Right ventricle myocardium superior (tissue), 1 donor: ENCODE data around the gene OPRM1. TPM values are rescaled to one million over a fixed set of nuclear protein-coding genes. Genes with fewer than 3 reads are reported as not detected.

Experiments
- ATAC-seq: fragments of 200-7000 bp; cut with Tn5 transposase; one replicate; pipeline ENCODE4 v1.9.1; 2020; ENCODE audit warnings: mild to moderate bottlenecking; ENCODE audit not compliant: poor library complexity
- DNase-seq: peaks from one replicate; pipeline ENCODE4 v3.0.0-alpha.2; 2020
- intact Hi-C: fragments of 100-400 bp; cut with DNase I; formaldehyde crosslinking; loops from one replicate; pipeline ENCODE4 v1.11.2; 2022
- total RNA-seq: library from RNA; stranded (reverse); fragmentation: NEBNext Ultra II Directional; extraction: Animal tissue kit (Norgen Biotek cat#: 25700); gene quantifications from one replicate; pipeline ENCODE4 v1.2.1, GENCODE V29; 2021
- donor health status: DM: no; HTN: yes; CAD: no; lungs with severe emphysema.

Gene OPRM1
- total RNA-seq, 1 donor from 2014 or later = not detected

DNA sequence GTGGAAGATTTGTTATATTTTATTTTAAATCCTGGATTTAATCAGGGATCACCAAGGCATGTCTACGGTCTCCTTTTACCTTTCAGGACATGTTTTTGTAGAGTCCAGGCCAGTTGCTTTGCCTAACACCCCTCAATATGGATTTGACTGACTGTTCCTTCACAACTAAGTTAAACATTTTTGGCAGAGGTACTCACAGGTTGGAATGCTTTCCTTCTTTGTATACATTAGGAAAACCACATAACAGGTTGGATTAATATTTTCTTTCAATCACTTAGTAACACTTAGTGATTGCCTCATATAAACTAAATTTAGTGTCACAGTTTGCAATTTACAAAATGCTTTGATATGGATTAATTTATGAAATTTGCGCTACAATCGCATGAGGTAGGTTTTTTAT, 253.0 kb downstream of the OPRM1 start:
- DNase-seq = no peak
- intact Hi-C loops = no loop called here

DNA sequence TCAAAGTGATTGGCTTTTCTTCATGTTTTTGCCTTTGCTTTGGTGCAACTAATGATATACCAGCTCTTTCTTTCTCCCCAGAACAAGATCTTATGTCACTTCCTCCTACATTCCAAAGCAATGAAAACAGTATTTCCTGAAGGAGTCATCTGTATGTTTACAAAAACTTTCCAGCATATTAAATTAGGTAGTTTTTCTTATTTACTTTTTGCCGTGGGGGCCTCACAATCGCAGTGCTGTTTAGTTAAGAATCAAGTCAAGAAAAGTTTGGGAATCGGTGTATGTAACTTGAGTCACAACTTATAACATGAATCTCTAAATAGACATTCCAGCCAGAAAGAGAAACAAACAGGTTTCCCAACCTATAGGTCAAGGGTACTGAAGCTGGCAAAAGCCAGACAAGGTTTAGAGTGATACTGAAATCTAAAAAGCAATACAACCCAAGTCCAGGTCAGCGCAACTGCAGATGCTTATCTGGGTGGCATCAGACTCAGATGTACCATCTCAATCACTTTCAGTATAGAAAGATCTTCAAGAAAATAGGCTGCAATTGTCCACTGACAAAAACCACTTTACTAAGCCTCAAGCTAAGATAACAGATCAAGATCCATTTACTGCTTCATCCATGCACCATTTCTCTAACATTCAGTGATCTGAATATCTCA, 253.9 kb downstream of the OPRM1 start:
- intact Hi-C loops = no loop called here
- ATAC-seq = no peak
- DNase-seq = no peak

More for the DNA sequence above, 253.0 kb downstream of the OPRM1 start:
- ATAC-seq = no peak

DNA sequence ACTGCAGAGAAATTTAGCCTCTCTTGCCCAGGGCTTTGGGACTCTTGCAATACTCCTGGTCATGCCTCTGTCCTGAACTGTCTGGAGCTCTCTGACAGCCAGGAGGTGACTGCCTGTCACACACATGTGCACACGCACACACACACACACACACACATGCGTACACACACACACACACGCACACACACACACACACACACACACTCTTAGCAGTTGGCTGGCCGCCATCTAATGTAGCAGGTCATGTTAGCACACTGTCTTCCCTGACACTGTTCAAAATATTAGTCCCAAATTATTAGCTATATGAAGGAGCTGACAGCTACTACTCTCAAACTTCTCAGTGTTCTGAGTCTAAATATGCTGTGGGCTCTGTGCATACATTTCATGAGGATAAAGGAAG, 256.7 kb downstream of the OPRM1 start:
- ATAC-seq = peak; percentile 12
- intact Hi-C loops = no loop called here
- DNase-seq = no peak
